Measurements from ENCODE around the gene C2orf74.

DNA sequence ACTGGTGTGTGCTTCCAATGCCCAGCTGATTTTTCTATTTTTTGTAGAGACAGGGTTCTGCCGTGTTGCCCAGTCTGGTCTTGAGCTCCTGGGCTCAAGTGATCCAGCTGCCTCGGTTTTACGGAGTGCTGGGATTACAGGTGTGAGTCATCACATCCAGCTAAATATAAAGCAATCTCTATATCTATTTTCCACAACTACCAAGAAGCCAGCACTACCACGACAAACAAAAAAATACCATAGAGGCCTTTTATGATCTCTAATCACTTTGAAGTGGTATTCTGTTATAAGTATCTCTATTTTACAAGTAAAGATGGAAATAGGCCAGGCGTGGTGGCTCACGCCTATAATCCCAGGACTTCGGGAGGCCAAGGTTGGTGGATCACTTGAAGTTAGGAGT, 34.7 kb downstream of the C2orf74 start:
- TF ChIP-seq, protein P1, sequence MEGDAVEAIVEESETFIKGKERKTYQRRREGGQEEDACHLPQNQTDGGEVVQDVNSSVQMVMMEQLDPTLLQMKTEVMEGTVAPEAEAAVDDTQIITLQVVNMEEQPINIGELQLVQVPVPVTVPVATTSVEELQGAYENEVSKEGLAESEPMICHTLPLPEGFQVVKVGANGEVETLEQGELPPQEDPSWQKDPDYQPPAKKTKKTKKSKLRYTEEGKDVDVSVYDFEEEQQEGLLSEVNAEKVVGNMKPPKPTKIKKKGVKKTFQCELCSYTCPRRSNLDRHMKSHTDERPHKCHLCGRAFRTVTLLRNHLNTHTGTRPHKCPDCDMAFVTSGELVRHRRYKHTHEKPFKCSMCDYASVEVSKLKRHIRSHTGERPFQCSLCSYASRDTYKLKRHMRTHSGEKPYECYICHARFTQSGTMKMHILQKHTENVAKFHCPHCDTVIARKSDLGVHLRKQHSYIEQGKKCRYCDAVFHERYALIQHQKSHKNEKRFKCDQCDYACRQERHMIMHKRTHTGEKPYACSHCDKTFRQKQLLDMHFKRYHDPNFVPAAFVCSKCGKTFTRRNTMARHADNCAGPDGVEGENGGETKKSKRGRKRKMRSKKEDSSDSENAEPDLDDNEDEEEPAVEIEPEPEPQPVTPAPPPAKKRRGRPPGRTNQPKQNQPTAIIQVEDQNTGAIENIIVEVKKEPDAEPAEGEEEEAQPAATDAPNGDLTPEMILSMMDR (IDR thresholded peaks at IDR 0.05), result no peak
- no peak for TF ChIP-seq EP300 (IDR thresholded peaks at IDR 0.05)
